ENCODE data around the gene ADPRH.
"Not testable (repeated sequence)": the region's sequence is repeated elsewhere in the genome, so short reads cannot be mapped to it uniquely, and the experiment has no call there.

ADPRH gene

DNA sequence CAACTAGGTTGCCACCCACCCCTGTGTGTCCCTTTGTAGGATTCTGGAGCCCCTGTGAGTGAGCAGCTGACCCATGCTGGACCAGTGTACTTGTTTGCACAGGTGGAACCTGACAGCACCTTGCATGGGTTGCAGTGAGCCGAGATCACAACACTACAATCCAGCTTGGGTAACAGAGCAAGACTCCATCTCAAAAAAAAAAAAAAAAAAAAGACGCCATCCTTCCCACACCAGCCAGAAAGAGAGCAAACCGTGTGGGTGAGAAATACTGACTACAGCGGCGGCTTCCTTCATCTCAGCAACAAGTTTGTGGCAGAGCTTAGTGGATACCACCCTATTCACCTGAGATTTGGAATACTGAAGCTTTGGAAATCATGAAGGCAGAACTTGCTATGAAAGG, 19.1 kb upstream of the ADPRH start:
- no peak for DNase-seq

DNA sequence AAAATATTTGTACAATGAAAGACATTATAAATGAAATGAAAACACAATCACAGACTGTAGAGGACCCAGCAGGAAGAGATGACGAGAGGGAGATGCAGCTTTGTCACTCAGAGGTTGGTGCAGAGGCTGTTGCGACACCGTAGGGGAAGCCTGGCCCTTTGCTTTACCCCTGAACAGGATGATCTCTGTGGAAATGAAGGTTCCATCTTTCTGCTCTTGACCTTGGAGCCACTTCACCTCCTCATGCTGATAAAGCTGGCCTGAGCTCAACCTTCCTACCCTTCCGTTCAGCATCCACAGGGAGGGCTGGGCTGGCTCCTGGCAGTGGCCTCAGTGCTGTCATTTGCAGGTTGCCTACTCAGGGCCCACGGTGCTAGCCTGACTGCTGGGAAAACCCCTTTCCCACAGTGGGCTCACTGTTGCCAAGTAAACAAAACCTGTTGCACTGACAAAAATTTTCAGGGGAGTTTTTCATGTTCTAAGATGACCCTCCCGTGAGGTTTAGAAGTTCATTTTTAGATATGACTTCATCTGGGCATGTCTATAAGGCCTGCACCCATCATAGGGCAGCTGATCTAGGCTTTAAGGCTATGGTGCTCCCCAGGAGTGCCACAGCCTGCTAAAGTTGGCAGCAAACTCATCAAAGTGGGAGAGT, 16.9 kb upstream of the ADPRH start:
- no peak for DNase-seq

DNA sequence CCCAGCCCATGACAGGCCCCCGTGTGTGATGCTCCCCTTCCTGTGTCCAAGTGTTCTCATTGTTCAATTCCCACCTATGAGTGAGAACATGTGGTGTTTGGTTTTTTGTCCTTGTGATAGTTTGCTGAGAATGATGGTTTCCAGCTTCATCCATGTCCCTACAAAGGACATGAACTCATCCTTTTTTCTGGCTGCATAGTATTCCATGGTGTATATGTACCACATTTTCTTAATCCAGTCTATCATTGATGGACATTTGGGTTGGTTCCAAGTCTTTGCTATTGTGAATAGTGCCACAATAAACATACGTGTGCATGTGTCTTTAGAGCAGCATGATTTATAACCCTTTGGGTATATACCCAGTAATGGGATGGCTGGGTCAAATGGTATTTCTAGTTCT, 16.0 kb upstream of the ADPRH start:
- DNase-seq: not testable (repeated sequence)

DNA sequence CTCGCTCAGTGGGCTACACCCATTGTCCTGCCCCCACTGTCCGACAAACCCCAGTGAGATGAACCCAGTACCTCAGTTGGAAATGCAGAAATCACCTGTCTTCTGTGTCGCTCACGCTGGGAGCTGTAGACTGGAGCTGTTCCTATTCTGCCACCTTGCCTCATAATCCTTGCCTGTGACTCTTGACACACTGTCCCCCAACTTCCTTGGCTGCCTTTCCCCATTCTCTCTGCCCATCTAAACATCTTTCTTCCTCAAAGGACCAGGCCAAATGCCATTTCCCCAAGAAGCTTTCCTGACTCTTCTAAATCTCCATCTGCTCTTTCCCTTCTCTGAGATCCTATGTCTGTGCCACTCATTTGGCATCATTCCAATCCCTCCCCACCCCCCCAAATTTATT, 10.1 kb upstream of the ADPRH start:
- DNase-seq: no peak

DNA sequence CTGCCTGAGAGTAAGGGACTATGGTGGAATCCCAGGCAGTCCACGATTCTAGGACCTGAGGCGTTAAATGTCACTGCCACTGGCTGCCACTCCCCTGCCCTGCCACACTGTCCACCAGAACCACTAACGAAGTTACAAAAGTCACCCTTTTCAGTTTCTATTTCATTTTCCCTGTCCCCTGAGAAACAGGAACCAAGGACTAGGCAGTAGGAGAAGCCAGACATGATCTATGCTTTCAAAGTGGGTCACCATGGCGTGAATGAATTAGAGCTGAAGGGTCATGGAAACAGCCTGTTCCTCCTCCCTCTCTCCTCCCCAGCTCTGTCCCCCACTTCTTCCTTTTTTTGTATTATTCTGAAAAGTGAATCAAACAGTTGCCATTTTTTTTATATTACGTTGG, 9.1 kb upstream of the ADPRH start:
- DNase-seq: no peak

DNA sequence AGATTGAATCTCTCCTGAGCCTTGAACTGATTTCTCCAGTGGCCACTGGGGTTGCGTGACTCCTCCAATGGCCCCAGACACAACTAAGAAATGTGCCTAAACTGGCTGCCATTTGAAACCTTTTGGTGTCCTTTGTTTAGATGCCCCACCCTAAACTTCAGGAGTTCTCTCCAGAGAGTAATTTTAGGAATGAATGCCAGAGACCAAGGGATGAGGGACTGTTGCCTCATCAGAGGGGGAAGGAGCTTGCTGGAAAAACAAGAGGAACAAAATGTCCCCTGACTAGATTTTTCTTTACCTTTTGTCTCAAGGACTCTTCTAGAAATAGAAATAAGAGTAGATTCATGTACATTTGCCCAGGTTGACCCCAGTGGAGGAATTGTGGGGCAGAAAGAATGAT, 8.1 kb upstream of the ADPRH start:
- DNase-seq: no peak

DNA sequence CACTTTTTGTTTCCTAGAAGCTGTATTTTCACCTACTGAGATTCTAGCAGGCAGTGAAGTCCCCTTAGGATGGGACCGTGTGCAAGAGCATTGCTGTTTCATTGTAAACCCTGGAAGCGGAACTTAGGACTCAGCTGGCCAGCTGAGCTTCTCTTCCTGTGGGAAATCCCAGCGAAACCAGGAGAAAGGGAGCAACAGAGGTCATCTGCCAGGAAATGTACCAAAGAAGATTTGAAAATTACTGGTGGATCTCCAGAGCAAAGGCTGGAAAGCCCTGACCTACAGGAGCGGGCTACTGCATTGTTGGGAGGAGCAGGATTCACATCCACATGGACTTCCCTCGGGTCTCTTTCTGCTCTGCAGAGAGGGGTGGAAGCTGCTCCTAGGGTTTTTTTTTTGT, 7.6 kb upstream of the ADPRH start:
- no peak for DNase-seq

DNA sequence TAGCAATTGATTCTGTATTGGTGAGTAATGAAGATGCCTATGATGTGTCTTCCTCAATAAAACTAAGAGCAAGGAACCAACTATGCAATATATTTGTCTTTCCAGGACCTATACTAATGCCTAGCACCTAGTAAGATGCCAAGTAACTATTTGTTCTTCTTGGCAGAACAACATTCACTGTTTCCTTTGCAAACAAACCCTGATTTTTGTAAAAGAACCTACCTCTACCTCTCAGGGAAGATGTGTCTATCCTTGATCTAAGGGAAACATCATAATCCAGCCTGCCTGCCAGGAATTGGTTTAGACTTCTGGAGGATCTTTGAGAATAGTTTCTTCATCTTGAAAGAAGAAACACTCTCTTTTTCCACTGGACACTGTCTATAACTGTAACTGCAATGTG, 3.8 kb upstream of the ADPRH start:
- no peak for DNase-seq

DNA sequence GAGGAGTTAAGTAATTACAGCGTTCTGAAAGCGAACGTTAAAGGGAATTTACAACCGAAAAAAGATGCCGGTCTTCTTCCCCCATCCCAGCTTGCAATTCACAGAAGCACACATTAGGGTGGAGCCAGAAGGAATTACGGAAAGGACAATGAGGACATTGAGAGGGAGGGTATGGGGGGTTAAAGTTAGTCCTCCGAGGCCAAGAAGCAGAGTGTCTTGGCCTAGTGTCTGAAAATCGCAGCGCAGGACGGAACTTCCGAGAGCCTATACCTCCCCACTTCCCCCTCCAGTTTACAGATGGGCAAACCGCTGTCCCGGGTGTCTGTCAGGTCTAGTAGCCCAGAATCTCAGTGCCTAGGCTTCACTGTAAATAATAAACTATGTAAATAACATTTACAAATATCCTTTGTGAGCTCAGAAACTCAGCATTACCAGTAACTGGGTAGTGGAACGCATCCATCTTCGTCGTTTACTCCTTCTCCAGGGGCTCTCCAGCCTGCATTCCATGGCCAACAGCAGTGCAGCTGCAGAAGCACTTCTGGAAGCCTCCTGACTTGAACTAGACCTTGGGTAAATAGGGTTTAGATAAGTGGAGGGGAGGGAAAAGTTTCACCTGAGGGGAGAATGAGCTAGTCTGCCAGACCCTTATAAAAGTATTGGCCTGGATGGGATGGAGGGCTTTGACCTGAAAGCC, 922 bp downstream of the ADPRH start:
- DNase-seq: no peak

DNA sequence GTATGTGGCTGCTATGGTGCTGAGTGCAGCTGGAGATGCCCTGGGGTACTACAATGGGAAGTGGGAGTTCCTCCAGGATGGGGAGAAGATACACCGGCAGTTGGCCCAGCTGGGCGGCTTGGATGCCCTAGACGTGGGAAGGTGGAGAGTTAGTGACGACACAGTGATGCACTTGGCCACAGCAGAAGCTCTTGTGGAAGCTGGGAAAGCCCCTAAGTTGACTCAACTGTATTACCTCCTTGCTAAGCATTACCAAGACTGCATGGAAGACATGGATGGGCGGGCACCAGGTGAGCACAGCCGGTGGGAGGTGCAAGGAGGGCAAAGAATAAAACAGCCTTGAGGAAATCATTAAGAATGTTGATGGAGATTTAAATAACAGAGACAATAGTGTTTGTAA, 2.9 kb downstream of the ADPRH start:
- DNase-seq: no peak

DNA sequence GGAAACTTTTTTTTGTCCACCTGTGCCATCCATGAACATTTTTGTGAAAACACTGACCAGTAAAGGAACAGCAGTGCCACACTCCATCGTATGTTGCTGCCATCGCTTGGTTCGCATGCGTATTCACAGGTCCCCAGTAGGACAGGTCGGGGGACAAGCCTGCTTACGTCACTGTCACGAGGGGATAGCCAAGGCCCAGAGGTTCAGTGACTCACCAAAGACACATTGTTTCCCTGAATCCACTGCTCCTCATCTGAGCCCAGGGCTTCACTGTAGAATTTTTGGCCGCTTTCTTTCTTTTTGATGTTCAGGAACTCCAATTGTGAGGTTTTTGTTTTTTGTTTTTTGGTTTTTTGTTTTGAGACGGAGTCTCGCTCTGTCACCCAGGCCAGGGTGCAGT, 5.9 kb downstream of the ADPRH start:
- DNase-seq: no peak

DNA sequence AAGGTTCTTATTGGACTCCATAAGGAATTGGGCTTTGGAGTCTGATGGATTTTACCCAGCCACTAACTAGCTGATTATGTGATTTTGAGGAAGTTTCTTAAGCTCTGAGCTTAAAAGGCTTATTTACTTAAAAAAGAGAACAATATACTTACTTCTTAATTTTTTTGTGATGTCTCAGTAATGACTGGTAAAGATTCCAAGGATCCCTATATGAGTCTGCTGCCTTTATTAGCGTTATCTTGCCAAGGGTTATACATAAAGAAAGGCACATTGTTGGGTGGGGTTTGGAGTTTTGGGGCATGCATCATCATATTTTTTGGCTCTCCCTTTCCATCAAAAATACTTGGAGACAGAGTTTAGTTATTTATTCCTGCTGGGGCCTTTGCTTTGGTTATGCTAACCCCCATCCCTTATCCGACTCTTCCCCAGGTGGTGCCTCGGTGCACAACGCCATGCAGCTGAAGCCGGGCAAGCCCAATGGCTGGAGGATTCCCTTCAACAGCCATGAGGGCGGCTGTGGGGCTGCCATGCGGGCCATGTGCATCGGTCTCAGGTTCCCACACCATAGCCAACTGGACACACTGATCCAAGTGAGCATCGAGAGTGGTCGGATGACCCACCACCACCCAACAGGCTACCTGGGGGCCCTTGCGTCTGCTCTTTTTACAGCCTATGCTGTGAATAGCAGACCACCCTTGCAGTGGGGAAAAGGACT, 6.7 kb downstream of the ADPRH start:
- no peak for DNase-seq

DNA sequence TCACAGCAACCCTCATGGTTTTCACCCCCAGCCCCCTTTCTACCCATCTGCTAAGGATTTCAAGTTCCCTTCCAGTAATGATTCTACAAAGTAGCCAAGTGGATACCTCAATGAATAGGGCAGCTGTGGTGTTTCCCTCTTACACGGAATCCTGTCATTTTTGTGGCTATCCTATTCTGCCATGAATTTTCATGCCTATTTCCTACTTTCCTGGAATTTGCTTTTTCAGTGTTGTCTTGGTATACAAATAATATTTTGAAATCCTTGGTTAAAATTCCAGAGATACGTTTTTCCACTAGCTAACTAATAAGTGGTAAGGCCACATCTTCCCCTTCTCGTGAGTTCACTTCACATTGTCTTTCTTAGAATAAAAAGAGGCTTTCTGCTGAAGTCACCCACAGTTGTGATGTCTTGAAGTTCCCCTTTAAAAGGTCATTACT, 7.5 kb downstream of the ADPRH start:
- DNase-seq: no peak

DNA sequence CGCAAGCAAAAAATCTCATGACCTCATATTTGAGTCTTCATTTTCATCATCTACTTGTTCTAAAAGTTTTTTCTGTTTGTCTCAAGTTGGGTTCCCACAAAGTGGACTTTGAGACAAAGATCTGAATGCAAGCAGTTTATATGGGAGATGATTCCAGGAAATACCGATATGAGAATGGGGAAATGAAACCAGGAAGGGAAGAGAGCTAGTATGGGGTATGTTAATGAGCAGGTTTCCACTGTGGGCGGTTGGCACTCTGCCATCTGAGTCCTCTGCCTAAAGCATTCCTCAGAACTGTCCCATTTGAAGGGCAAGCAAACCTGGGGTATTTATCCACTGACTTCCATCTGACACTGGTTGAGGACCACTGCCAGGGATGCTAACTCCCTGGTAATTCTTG, 8.8 kb downstream of the ADPRH start:
- DNase-seq: no peak

DNA sequence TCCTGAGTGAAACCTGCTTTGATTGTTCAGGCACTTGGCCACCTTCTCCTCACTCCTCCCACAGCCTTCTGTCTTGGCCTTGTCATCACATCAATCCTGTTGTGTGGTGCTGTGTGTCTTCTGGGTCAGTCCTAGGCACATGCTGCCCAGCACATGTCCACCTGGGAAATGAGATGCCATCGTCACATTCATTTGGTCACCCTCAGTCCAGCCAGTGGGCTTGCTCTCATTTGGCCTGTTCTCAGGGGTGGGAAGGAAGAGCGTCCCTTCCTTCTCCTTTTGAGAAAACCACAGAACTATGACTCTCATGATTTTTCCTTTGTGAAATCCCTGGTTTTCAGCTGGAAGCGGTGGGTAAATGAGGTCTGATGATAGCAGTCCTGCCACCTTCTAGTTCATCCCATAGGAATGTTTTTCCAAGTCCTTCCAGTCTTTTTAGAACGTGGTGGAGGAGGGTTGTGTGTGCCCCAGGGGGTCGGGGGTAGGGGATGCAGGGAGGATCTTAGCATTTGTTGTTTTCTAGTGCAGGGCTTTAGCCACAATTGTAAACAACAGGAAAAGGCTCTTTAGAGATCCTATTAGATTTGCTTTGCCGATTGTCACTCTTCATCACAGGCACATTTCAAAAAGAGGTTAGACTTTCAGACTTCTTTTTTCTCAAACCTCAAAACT, 9.9 kb downstream of the ADPRH start:
- DNase-seq: no peak

DNA sequence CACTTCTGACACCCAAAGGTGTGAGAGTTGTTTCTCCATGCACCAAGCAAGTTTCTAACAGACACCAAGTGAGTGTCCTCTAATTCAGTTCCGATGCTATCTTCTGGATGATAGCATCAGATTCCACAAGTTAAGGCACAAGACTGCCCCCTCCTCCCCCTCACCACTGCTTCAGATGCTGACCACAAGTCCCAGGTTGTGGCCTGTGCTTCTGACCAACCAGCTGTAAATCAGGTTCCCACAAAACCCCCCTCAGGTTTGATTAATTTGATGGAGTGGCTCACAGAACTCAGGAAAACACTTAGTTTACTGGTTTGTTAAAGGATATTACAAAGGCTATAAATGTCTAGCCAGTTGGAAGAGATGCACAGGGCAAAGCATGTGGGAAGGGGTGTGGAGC, 11.4 kb downstream of the ADPRH start:
- no peak for DNase-seq

DNA sequence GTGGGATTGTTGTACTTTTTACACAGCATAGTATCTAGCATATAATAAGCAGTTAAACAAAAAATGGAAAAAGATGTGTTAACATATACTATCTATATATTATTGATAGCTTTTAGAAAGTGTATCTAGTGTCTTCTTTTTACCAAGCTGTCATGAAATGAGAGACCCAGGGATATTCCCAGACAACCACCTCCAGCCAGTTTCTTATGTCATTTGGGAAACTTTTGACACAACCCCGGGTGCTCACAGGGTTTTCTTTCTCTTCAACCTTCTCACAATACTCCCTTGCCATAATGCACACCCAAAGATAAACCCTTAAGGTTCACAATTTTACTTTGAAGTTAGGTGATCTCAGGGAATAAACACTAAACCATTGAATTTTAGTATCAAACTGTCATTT, 13.6 kb downstream of the ADPRH start:
- DNase-seq: no peak

DNA sequence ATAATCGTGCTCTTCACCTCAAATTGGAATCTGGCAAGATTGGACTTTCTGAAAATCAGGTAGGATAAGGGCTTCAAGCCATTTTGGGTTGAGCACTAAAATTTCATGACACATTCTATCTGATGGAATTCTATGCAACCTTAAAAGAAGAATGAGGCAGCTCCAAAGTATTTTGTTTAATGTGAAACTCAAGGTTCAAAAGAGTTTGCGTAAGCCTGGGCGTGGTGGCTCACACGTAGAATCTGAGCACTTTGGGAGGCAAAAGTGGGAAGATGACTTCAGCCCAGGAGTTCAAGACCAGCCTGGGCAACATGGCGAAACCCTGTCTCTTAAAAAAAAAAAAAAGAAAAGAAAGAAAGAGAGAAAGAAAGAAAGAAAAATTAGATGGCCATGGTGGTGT, 14.8 kb downstream of the ADPRH start:
- no peak for DNase-seq

DNA sequence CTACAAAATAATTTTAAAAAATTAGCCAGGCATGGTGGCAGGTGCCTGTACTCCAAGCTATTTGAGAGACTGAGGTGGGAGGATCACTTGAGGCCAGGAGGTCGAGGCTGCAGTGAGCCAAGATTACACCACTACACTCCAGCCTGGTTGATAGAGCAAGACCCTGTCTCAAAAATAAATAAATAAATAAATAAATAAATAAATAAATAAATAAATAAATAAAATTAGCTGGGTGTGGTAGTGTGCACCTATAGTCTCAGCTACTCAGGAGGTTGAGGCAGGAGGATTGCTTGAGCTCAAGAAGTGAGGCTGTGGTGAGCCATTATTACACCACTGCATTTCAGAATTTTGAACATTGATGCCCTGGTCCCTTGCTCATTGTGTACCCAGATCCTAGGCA, 15.6 kb downstream of the ADPRH start:
- not testable (repeated sequence) for DNase-seq

DNA sequence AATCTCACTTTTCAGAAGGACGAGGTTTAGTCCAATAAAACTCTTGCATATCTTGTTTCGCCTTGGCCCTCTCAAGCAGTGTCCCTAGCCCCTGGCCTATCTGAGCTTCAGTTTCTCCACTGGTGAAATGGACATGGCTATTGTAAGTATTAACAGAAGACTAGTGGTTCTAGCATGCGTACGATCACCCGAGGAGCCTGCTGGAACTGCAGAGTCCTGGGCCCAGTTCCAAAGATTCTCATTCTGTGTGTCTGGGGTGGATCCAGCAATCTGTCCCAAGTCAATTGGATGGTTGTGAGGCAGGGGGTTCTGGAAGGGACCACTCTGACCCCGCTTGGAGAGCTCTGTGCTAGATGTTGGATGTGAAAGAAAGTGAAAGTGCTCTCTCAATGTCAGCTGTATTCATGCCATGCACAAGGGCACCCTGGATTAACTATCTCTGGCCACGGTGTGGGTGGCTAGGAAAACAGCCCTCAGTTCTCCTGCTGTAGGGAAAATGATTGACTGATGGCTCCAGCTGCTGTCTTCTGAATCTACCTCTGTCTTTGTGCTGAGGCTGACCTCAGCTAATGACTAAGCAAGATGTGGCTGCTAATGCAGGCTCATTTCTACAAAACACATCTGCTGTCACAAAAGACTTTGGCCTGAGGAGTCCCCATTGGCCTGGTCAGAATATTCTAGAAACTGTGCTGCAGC, 16.5 kb downstream of the ADPRH start:
- DNase-seq: no peak

DNA sequence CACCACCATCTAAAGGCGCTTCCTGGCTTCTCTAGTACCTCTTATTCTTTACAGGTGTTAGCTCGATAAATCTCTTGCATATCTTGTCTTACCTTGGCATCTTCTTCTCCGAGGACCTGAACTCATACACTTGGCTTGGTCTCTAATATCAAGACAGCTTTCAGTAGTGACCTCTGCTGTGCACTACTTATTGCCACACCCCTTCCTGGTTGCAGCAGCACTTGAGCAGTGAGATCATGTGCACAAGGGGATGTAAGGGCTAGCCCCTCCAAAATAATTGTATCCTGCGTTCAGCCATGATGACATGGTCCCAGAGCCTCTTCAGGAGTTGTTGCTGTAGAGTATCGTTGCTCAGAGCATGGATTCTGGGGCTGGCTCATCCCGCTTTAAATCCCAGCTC, 17.1 kb downstream of the ADPRH start:
- DNase-seq: no peak

DNA sequence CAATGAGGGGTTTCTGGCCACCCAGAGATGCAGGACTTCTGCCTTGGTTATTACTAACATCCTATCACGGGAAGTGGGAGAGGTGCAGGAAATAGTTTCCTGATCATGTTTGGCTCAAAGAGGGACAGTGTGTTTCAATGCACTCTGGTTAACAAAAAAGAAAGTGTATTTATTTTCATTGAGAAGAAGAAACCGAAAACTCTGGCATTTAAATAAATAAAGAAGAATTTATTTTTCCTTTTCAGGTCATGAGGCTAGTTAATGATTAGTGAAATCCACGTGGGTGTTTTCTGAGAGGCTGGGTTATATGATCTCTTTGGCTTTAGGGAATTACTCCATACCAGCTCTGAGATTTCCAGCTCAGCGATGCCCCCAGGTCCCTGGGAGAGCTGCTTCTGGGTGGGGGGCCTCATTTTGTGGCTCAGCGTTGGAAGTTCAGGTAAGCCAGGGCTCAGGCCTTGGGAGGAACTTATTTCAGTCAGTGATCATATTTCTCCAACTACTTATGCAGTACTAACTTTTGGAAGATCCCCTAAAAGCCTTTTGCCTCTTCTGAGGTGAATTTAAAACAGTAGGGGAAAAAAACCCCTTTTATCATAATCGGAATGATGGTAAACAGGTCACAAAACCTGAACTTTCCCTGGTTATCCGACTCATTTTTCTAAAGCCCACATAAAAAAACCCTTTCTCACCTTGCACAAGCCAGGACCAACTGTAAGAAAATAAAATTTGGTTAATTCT, 18.4 kb downstream of the ADPRH start, which contains the start of gene PLA1A:
Gene PLA1A, plus strand, starts transcription at position 338 of the 741 bp plus-strand sequence. Its CDS starts 29 bp downstream, at position 367.
- no peak for DNase-seq

Measured in cerebellar nuclear complex (tissue), 1 donor.